GM23338 (cell line): ENCODE results near the gene NFRKB. TPM values are rescaled to one million over a fixed set of nuclear protein-coding genes. Genes with fewer than 3 reads are reported as not detected.
A peak's percentile ranks its signal among the peaks of the same experiment; 100 is the strongest.

Source experiments
- ATAC-seq: fragments of 200-7000 bp; cut with Tn5 transposase; 3 replicates; pipeline ENCODE4 v1.9.1; 2020
- DNase-seq: peaks from one replicate; pipeline ENCODE4 v3.0.0-alpha.2; 2015; ENCODE audit warnings: low spot score
- H2AFZ ChIP-seq: fragments of 200-600 bp; sonication (generic); 2 replicates; pipeline ENCODE4 v1.8.0; 2016; ENCODE audit warnings: antibody characterized with exemption, mild to moderate bottlenecking, moderate library complexity
- H3F3A ChIP-seq: fragments of 200-600 bp; sonication (generic); replicated peaks from 2 replicates; pipeline ENCODE4 v1.8.0; 2017; ENCODE audit warnings: antibody characterized with exemption, mixed run types, low read depth
- H3K27ac ChIP-seq: fragments of 200-600 bp; sonication (generic); 2 replicates; pipeline ENCODE4 v1.6.1; 2016; ENCODE audit warnings: low read depth
- H3K27me3 ChIP-seq: fragments of 200-600 bp; sonication (generic); 2 replicates; pipeline ENCODE4 v1.8.0; 2016; ENCODE audit warnings: mild to moderate bottlenecking, mixed run types, moderate library complexity; ENCODE audit not compliant: insufficient read depth
- H3K36me3 ChIP-seq: fragments of 200-600 bp; sonication (generic); 2 replicates; pipeline ENCODE4 v1.8.0; 2016; ENCODE audit warnings: mild to moderate bottlenecking; ENCODE audit not compliant: insufficient read depth
- H3K4me1 ChIP-seq: fragments of 200-600 bp; sonication (generic); 2 replicates; pipeline ENCODE4 v1.8.0; 2016; ENCODE audit warnings: mild to moderate bottlenecking, moderate library complexity; ENCODE audit not compliant: insufficient read depth
- H3K4me2 ChIP-seq: fragments of 200-600 bp; sonication (generic); 2 replicates; pipeline ENCODE4 v1.7.1; 2017; ENCODE audit warnings: mixed run types
- H3K4me3 ChIP-seq: fragments of 200-600 bp; sonication (generic); 2 replicates; pipeline ENCODE4 v1.6.1; 2016; ENCODE audit warnings: mixed run types
- H3K79me2 ChIP-seq: fragments of 200-600 bp; sonication (generic); replicated peaks from 2 replicates; pipeline ENCODE4 v1.8.0; 2017; ENCODE audit warnings: mild to moderate bottlenecking; ENCODE audit not compliant: insufficient read depth
- H3K9me2 ChIP-seq: fragments of 200-600 bp; sonication (generic); 2 replicates; pipeline ENCODE4 v1.8.0; 2017; ENCODE audit not compliant: insufficient read depth
- H4K20me1 ChIP-seq: fragments of 200-600 bp; sonication (generic); replicated peaks from 2 replicates; pipeline ENCODE4 v1.8.0; 2017; ENCODE audit warnings: mild to moderate bottlenecking; ENCODE audit not compliant: insufficient read depth
- H3K27ac Mint-ChIP-seq: 2 replicates; pipeline ENCODE4 v1.8.0; 2020; ENCODE audit warnings: inconsistent platforms, mild to moderate bottlenecking, moderate library complexity, mixed read lengths
- H3K27me3 Mint-ChIP-seq: 3 replicates; pipeline ENCODE4 v1.8.0; 2022; ENCODE audit warnings: low read depth, mild to moderate bottlenecking, moderate library complexity, mixed read lengths, inconsistent platforms; ENCODE audit not compliant: insufficient read depth, poor library complexity
- H3K36me3 Mint-ChIP-seq: 3 replicates; pipeline ENCODE4 v1.8.0; 2021; ENCODE audit warnings: low read depth, mild to moderate bottlenecking, inconsistent platforms, moderate library complexity, mixed read lengths
- H3K4me1 Mint-ChIP-seq: 3 replicates; pipeline ENCODE4 v1.8.0; 2020; ENCODE audit warnings: mild to moderate bottlenecking, inconsistent platforms, mixed read lengths
- H3K4me3 Mint-ChIP-seq: 3 replicates; pipeline ENCODE4 v1.8.0; 2021; ENCODE audit warnings: moderate library complexity, mild to moderate bottlenecking, inconsistent platforms, mixed read lengths
- H3K9me3 Mint-ChIP-seq: 3 replicates; pipeline ENCODE4 v1.8.0; 2020; ENCODE audit warnings: moderate library complexity, mild to moderate bottlenecking, inconsistent platforms, mixed read lengths
- CREB1 ChIP-seq: fragments of 250-450 bp; sonication (Bioruptor Pico); IDR thresholded peaks from 2 replicates; pipeline ENCODE4 v1.5.0; 2020; ENCODE audit warnings: low read depth, mild to moderate bottlenecking, moderate library complexity
- EZH2phosphoT487 ChIP-seq: fragments of 200-600 bp; sonication (generic); IDR thresholded peaks from one replicate; pipeline ENCODE4 v1.8.1; 2018; ENCODE audit warnings: antibody characterized with exemption; ENCODE audit not compliant: unreplicated experiment
- JUNB ChIP-seq: IDR thresholded peaks from one replicate; pipeline ENCODE4 v1.6.1; 2016; ENCODE audit warnings: antibody characterized with exemption; ENCODE audit not compliant: unreplicated experiment
- STAT1 ChIP-seq: IDR thresholded peaks from one replicate; pipeline ENCODE4 v1.6.1; 2016; ENCODE audit warnings: antibody characterized with exemption; ENCODE audit not compliant: unreplicated experiment
- ZNF114 ChIP-seq: fragments of 250-450 bp; sonication (Bioruptor Pico); IDR thresholded peaks from 2 replicates; pipeline ENCODE4 v1.5.0; 2020; ENCODE audit warnings: mild to moderate bottlenecking, moderate library complexity
- polyA plus RNA-seq: library from polyadenylated mRNA; unstranded; fragments of >200 nt; fragmentation: Nextera tagmentation; extraction: Ambion mirVana; gene quantifications from 2 replicates; pipeline ENCODE4 v1.2.1, GENCODE V29; 2016
- total RNA-seq: library from RNA; depleted of rRNA; stranded (reverse); fragments of >200 nt; shearing (Covaris generic); gene quantifications from 2 replicates; pipeline ENCODE4 v1.2.3, GENCODE V29; 2014
- TF ChIP-seq, protein P1 (sequence below): fragments of 250-450 bp; sonication (Bioruptor Pico); IDR thresholded peaks from 2 replicates; pipeline ENCODE4 v1.5.0; 2020; ENCODE audit warnings: mild to moderate bottlenecking, moderate library complexity
- TF ChIP-seq, protein P2 (sequence below): IDR thresholded peaks from one replicate; pipeline ENCODE4 v1.6.1; 2018; ENCODE audit warnings: antibody characterized with exemption; ENCODE audit not compliant: unreplicated experiment

NFRKB gene
- total and polyA plus RNA-seq, 2 experiments from 2014 or later, result 22.4 to 44.9 TPM

DNA sequence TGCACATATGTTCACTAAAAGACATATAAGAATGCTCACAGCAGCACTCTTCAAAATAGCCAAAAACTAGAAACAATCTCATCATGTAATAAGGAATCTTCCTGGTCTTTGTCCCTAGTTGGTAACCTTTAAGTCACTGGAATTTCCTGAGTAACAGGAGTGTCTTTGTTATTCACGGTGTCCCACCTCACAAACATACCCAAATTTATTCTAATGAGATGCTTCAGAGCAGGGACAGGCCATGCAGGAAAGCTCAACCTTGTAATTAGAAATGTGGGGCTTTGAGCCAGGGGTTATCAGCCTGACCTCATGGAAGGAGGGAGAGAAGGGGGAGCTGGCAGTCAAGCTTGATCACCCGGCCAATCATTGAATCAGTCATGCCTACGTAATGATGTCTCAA is 40.3 kb upstream of the NFRKB start:
- peak overlapping the region; percentile 94 for H3K27ac Mint-ChIP-seq
- no peaks in the 10 kb centered on the region; the same call in 1 of the 2 replicates for H3K36me3 ChIP-seq
- H3K9me2 ChIP-seq, result peaks cover 3% of the 10 kb centered on the region; the same call in 1 of the 2 replicates
- peak overlapping the region; percentile 76 for H3K27ac ChIP-seq
- no peaks in the 10 kb centered on the region for H3F3A ChIP-seq
- no peaks in the 10 kb centered on the region for H4K20me1 ChIP-seq
- H3K4me2 ChIP-seq, result peak overlapping the region; percentile 63
- peaks cover 19% of the 10 kb centered on the region for H3K4me1 ChIP-seq
- peaks cover 2% of the 10 kb centered on the region for H3K27me3 Mint-ChIP-seq
- ATAC-seq, result peak; percentile 83
- H3K36me3 Mint-ChIP-seq, result peaks cover 30% of the 10 kb centered on the region
- H3K4me3 Mint-ChIP-seq, result peak overlapping the region; percentile 53; the same call in 2 of the 3 replicates
- H3K27me3 ChIP-seq, result no peaks in the 10 kb centered on the region
- H3K9me3 Mint-ChIP-seq, result no peaks in the 10 kb centered on the region; the same call in 2 of the 3 replicates
- TF ChIP-seq STAT1, result no peak
- no peak for TF ChIP-seq JUNB
- no peak for TF ChIP-seq ZNF114
- TF ChIP-seq, protein P1, sequence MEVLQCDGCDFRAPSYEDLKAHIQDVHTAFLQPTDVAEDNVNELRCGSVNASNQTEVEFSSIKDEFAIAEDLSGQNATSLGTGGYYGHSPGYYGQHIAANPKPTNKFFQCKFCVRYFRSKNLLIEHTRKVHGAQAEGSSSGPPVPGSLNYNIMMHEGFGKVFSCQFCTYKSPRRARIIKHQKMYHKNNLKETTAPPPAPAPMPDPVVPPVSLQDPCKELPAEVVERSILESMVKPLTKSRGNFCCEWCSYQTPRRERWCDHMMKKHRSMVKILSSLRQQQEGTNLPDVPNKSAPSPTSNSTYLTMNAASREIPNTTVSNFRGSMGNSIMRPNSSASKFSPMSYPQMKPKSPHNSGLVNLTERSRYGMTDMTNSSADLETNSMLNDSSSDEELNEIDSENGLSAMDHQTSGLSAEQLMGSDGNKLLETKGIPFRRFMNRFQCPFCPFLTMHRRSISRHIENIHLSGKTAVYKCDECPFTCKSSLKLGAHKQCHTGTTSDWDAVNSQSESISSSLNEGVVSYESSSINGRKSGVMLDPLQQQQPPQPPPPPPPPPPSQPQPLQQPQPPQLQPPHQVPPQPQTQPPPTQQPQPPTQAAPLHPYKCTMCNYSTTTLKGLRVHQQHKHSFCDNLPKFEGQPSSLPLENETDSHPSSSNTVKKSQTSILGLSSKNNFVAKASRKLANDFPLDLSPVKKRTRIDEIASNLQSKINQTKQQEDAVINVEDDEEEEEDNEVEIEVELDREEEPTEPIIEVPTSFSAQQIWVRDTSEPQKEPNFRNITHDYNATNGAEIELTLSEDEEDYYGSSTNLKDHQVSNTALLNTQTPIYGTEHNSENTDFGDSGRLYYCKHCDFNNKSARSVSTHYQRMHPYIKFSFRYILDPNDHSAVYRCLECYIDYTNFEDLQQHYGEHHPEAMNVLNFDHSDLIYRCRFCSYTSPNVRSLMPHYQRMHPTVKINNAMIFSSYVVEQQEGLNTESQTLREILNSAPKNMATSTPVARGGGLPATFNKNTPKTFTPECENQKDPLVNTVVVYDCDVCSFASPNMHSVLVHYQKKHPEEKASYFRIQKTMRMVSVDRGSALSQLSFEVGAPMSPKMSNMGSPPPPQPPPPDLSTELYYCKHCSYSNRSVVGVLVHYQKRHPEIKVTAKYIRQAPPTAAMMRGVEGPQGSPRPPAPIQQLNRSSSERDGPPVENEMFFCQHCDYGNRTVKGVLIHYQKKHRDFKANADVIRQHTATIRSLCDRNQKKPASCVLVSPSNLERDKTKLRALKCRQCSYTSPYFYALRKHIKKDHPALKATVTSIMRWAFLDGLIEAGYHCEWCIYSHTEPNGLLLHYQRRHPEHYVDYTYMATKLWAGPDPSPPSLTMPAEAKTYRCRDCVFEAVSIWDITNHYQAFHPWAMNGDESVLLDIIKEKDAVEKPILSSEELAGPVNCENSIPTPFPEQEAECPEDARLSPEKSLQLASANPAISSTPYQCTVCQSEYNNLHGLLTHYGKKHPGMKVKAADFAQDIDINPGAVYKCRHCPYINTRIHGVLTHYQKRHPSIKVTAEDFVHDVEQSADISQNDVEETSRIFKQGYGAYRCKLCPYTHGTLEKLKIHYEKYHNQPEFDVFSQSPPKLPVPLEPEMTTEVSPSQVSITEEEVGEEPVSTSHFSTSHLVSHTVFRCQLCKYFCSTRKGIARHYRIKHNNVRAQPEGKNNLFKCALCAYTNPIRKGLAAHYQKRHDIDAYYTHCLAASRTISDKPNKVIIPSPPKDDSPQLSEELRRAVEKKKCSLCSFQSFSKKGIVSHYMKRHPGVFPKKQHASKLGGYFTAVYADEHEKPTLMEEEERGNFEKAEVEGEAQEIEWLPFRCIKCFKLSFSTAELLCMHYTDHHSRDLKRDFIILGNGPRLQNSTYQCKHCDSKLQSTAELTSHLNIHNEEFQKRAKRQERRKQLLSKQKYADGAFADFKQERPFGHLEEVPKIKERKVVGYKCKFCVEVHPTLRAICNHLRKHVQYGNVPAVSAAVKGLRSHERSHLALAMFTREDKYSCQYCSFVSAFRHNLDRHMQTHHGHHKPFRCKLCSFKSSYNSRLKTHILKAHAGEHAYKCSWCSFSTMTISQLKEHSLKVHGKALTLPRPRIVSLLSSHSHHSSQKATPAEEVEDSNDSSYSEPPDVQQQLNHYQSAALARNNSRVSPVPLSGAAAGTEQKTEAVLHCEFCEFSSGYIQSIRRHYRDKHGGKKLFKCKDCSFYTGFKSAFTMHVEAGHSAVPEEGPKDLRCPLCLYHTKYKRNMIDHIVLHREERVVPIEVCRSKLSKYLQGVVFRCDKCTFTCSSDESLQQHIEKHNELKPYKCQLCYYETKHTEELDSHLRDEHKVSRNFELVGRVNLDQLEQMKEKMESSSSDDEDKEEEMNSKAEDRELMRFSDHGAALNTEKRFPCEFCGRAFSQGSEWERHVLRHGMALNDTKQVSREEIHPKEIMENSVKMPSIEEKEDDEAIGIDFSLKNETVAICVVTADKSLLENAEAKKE (CRISPR knock-in tag), result no peak
- no peak for TF ChIP-seq EZH2phosphoT487
- TF ChIP-seq, protein P2, sequence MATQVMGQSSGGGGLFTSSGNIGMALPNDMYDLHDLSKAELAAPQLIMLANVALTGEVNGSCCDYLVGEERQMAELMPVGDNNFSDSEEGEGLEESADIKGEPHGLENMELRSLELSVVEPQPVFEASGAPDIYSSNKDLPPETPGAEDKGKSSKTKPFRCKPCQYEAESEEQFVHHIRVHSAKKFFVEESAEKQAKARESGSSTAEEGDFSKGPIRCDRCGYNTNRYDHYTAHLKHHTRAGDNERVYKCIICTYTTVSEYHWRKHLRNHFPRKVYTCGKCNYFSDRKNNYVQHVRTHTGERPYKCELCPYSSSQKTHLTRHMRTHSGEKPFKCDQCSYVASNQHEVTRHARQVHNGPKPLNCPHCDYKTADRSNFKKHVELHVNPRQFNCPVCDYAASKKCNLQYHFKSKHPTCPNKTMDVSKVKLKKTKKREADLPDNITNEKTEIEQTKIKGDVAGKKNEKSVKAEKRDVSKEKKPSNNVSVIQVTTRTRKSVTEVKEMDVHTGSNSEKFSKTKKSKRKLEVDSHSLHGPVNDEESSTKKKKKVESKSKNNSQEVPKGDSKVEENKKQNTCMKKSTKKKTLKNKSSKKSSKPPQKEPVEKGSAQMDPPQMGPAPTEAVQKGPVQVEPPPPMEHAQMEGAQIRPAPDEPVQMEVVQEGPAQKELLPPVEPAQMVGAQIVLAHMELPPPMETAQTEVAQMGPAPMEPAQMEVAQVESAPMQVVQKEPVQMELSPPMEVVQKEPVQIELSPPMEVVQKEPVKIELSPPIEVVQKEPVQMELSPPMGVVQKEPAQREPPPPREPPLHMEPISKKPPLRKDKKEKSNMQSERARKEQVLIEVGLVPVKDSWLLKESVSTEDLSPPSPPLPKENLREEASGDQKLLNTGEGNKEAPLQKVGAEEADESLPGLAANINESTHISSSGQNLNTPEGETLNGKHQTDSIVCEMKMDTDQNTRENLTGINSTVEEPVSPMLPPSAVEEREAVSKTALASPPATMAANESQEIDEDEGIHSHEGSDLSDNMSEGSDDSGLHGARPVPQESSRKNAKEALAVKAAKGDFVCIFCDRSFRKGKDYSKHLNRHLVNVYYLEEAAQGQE, result no peak
- no peak for TF ChIP-seq CREB1 (CRISPR knock-in tag)
- peak; percentile 83 for DNase-seq
- H2AFZ ChIP-seq, result no peak overlapping the region
- H3K4me1 Mint-ChIP-seq, result peaks cover 50% of the 10 kb centered on the region
- 0 out of 2 replicates have a peak overlapping the region, but pooled peaks have one; percentile 6 for H3K4me3 ChIP-seq
- no peaks in the 10 kb centered on the region for H3K79me2 ChIP-seq
